IMR-90 (cell line): ENCODE data around the gene ZC3H8. TPM values are rescaled to one million over a fixed set of nuclear protein-coding genes. Genes with fewer than 3 reads are reported as not detected.
A peak's percentile ranks its signal among the peaks of the same experiment; 100 is the strongest.
"Not testable (repeated sequence)": the region's sequence is repeated elsewhere in the genome, so short reads cannot be mapped to it uniquely, and the experiment has no call there.

Experiments
- ATAC-seq: fragments of 200-7000 bp; cut with Tn5 transposase; 2 replicates; pipeline ENCODE4 v1.9.1; 2020; ENCODE audit warnings: low read depth, mild to moderate bottlenecking, moderate library complexity
- BruUV-seq: library from RNA; stranded (reverse); fragments of 400-500 nt; replicated peaks from 2 replicates; lab custom pipeline; 2021; lab: Mats Ljungman, UMichigan
- CTCF ChIA-PET: fragments of 300-600 bp; formaldehyde crosslinking; extraction: SDS; loops from one replicate; lab custom pipeline; 2021; ENCODE audit warnings: antibody characterized with exemption; lab: Yijun Ruan, JAX
- POLR2A ChIA-PET: fragments of 300-600 bp; sonication (Branson Sonifier 250); formaldehyde crosslinking; loops from one replicate; lab custom pipeline; 2022; ENCODE audit warnings: antibody characterized with exemption; ENCODE audit not compliant: unreplicated experiment; lab: Charles Lee
- DNase-seq: peaks from one replicate; pipeline ENCODE4 v3.0.0; 2013
- H2AFZ ChIP-seq: replicated peaks from 2 replicates; pipeline ENCODE3; 2013; ENCODE audit warnings: low read length, mild to moderate bottlenecking; ENCODE audit not compliant: poor library complexity
- H2AK5ac ChIP-seq: 2 replicates; pipeline ENCODE4 v1.6.1; 2013; ENCODE audit warnings: low read depth, low read length, inconsistent platforms
- H2AK9ac ChIP-seq: replicated peaks from 2 replicates; pipeline ENCODE3; 2013; ENCODE audit warnings: mild to moderate bottlenecking, low read depth, low read length, moderate library complexity; ENCODE audit not compliant: poor library complexity
- H2BK120ac ChIP-seq: 2 replicates; pipeline ENCODE4 v1.6.1; 2013; ENCODE audit warnings: low read depth, low read length, inconsistent platforms
- H2BK15ac ChIP-seq: 3 replicates; pipeline ENCODE4 v1.6.1; 2013; ENCODE audit warnings: low read depth, low read length, inconsistent platforms
- H2BK20ac ChIP-seq: 2 replicates; pipeline ENCODE4 v1.6.1; 2013; ENCODE audit warnings: low read depth, mild to moderate bottlenecking, inconsistent platforms, low read length, moderate library complexity
- H2BK5ac ChIP-seq: 2 replicates; pipeline ENCODE4 v1.6.1; 2013; ENCODE audit warnings: mild to moderate bottlenecking, low read depth, low read length, inconsistent platforms; ENCODE audit not compliant: poor library complexity, severe bottlenecking
- H3K14ac ChIP-seq: replicated peaks from 2 replicates; pipeline ENCODE4 v1.6.1; 2013; ENCODE audit warnings: low read depth, low read length, inconsistent platforms
- H3K18ac ChIP-seq: 2 replicates; pipeline ENCODE4 v1.6.1; 2013; ENCODE audit warnings: low read depth, low read length, control low read depth
- H3K23ac ChIP-seq: 2 replicates; pipeline ENCODE4 v1.6.1; 2013; ENCODE audit warnings: low read depth, low read length, inconsistent platforms
- H3K27ac ChIP-seq: 2 replicates; pipeline ENCODE4 v1.5.1; 2013; ENCODE audit warnings: mild to moderate bottlenecking, control low read depth, low read length; ENCODE audit not compliant: insufficient read depth
- H3K27me3 ChIP-seq: 2 replicates; pipeline ENCODE4 v1.6.1; 2013; ENCODE audit warnings: low read length; ENCODE audit not compliant: control insufficient read depth, insufficient read depth
- H3K36me3 ChIP-seq: 2 replicates; pipeline ENCODE4 v1.6.1; 2013; ENCODE audit warnings: low read length, mixed read lengths; ENCODE audit not compliant: control insufficient read depth, insufficient read depth
- H3K4ac ChIP-seq: 2 replicates; pipeline ENCODE4 v1.6.1; 2013; ENCODE audit warnings: low read depth, low read length, inconsistent platforms
- H3K4me1 ChIP-seq: 2 replicates; pipeline ENCODE4 v1.6.1; 2013; ENCODE audit warnings: low read length, mixed read lengths; ENCODE audit not compliant: control insufficient read depth, insufficient read depth
- H3K4me2 ChIP-seq: 2 replicates; pipeline ENCODE4 v1.6.1; 2013; ENCODE audit warnings: low read depth, mild to moderate bottlenecking, control low read depth, low read length, moderate library complexity
- H3K4me3 ChIP-seq: 2 replicates; pipeline ENCODE4 v1.5.1; 2013; ENCODE audit warnings: low read depth, mild to moderate bottlenecking, control low read depth, low read length, moderate library complexity; ENCODE audit not compliant: insufficient read depth
- H3K56ac ChIP-seq: 2 replicates; pipeline ENCODE4 v1.6.1; 2013; ENCODE audit warnings: low read length, inconsistent platforms; ENCODE audit not compliant: insufficient read depth; ENCODE audit errors: extremely low read depth
- H3K79me1 ChIP-seq, 2 experiments: 2 replicates each; pipeline ENCODE4 v1.6.1; 2013; ENCODE audit warnings: low read length in 2 of 2, inconsistent platforms in 1 of 2, low read depth in 1 of 2
- H3K9ac ChIP-seq: 2 replicates; pipeline ENCODE4 v1.6.1; 2013; ENCODE audit warnings: low read depth, low read length, control low read depth
- H3K9me1 ChIP-seq: 2 replicates; pipeline ENCODE4 v1.6.1; 2013; ENCODE audit warnings: low read length, inconsistent platforms; ENCODE audit not compliant: insufficient read depth
- H3K9me3 ChIP-seq: 2 replicates; pipeline ENCODE4 v1.6.1; 2013; ENCODE audit warnings: low read length; ENCODE audit not compliant: control insufficient read depth, insufficient read depth
- H4K20me1 ChIP-seq: 2 replicates; pipeline ENCODE4 v1.6.1; 2013; ENCODE audit warnings: low read length, inconsistent platforms; ENCODE audit not compliant: insufficient read depth
- H4K5ac ChIP-seq: 2 replicates; pipeline ENCODE4 v1.6.1; 2013; ENCODE audit warnings: mild to moderate bottlenecking, low read depth, low read length, control low read depth
- H4K8ac ChIP-seq, 2 experiments: 2 replicates each; pipeline ENCODE4 v1.6.1; 2013; ENCODE audit warnings: low read depth in 2 of 2, low read length in 2 of 2, control low read depth in 1 of 2, inconsistent platforms in 1 of 2
- H4K91ac ChIP-seq: 2 replicates; pipeline ENCODE4 v1.6.1; 2013; ENCODE audit warnings: low read depth, low read length, inconsistent platforms; ENCODE audit not compliant: insufficient read depth
- WGBS, 2 experiments: methylation state at CpG; one replicate each; pipeline versions ENCODE4 v1.1.5 to v1.1.7; 2013; ENCODE audit warnings: missing lambda C conversion rate in 2 of 2; ENCODE audit not compliant: insufficient read length in 1 of 2; ENCODE audit errors: extremely low coverage in 2 of 2; 5-methylcytosine and 5-hydroxymethylcytosine counted together
- dilution Hi-C: fragments of 300-500 bp; cut with HindIII; formaldehyde crosslinking; loops from one replicate; pipeline ENCODE4 v1.14.3; 2018; ENCODE audit warnings: low sequenced_read_pairs; ENCODE audit not compliant: unreplicated experiment
- in situ Hi-C: fragments of 300-500 bp; cut with MboI; formaldehyde crosslinking; loops from 3 replicates; pipeline ENCODE4 v1.14.3; 2019; ENCODE audit warnings: low sequenced_read_pairs, inconsistent platforms, mixed read lengths
- intact Hi-C: fragments of 100-400 bp; cut with micrococcal nuclease; formaldehyde crosslinking; loops from 2 replicates; pipeline ENCODE4 v1.10.0; 2022
- polyA plus RNA-seq, 3 experiments: library from polyadenylated mRNA; depleted of rRNA; stranded (reverse); fragments of >200 nt; gene quantifications; 2 replicates each; pipeline ENCODE4 v1.2.3, GENCODE V29; 2012; ENCODE audit warnings: low replicate concordance in 1 of 3
- total RNA-seq: library from RNA; depleted of rRNA; stranded (reverse); fragments of >200 nt; gene quantifications from 2 replicates; pipeline ENCODE4 v1.2.3, GENCODE V29; 2012

The ZC3H8 gene
- total and polyA plus RNA-seq, 2 of the 4 experiments (the other 2 are of a cell fraction) = 0.18 to 1.6 TPM

- H3K4me1 ChIP-seq, H3K4me3 ChIP-seq, H2BK120ac ChIP-seq, H4K20me1 ChIP-seq, H4K8ac ChIP-seq, H3K4me2 ChIP-seq, H4K91ac ChIP-seq, CTCF ChIA-PET, H3K23ac ChIP-seq, H2BK5ac ChIP-seq, H3K79me1 ChIP-seq, H3K9me1 ChIP-seq, H3K14ac ChIP-seq, H2AK5ac ChIP-seq, H2AFZ ChIP-seq, H2AK9ac ChIP-seq, H3K9me3 ChIP-seq, BruUV-seq, H3K4ac ChIP-seq, H3K36me3 ChIP-seq, H3K9ac ChIP-seq, dilution Hi-C loops, H3K18ac ChIP-seq, POLR2A ChIA-PET, H3K56ac ChIP-seq, intact Hi-C loops, H2BK20ac ChIP-seq, H2BK15ac ChIP-seq, H3K27ac ChIP-seq, H3K27me3 ChIP-seq, H4K5ac ChIP-seq, in situ Hi-C loops: not testable (repeated sequence)
- ATAC-seq (peak; percentile 67), DNase-seq (peak; percentile 32)
- no CpG with 5 or more reads among the region's 2 CpGs for WGBS, 2 experiments
Measured at GRCh38 chr2:112283535-112283934, 28.7 kb upstream of the ZC3H8 start.

- H4K91ac ChIP-seq, H3K9me3 ChIP-seq, H3K36me3 ChIP-seq, H3K56ac ChIP-seq, H3K79me1 ChIP-seq, H3K9ac ChIP-seq, POLR2A ChIA-PET, H3K4me2 ChIP-seq, H2AK5ac ChIP-seq, H2BK120ac ChIP-seq, intact Hi-C loops, H2BK15ac ChIP-seq, H3K4me1 ChIP-seq, H3K27ac ChIP-seq, H4K8ac ChIP-seq, H3K18ac ChIP-seq, H3K27me3 ChIP-seq, H2BK20ac ChIP-seq, dilution Hi-C loops, H4K20me1 ChIP-seq, H4K5ac ChIP-seq, H2BK5ac ChIP-seq, H3K23ac ChIP-seq, BruUV-seq, H3K4me3 ChIP-seq, ATAC-seq, CTCF ChIA-PET, H2AFZ ChIP-seq, H2AK9ac ChIP-seq, in situ Hi-C loops, H3K14ac ChIP-seq, DNase-seq, H3K9me1 ChIP-seq, H3K4ac ChIP-seq: not testable (repeated sequence)
- no CpG with 5 or more reads among the region's 4 CpGs for WGBS, 2 experiments
Measured at GRCh38 chr2:112282066-112282465, 27.2 kb upstream of the ZC3H8 start.
